HG03039 (cell line): Measurements from ENCODE around the gene ITGA1.
"Not testable (repeated sequence)": the region's sequence is repeated elsewhere in the genome, so short reads cannot be mapped to it uniquely, and the experiment has no call there.

Experiments used
- ATAC-seq: cut with Tn5 transposase; IDR thresholded peaks from one replicate; pipeline ENCODE4 v1.9.1; 2021; ENCODE audit warnings: mild to moderate bottlenecking, moderate library complexity; ENCODE audit not compliant: unreplicated experiment

The ITGA1 gene

DNA sequence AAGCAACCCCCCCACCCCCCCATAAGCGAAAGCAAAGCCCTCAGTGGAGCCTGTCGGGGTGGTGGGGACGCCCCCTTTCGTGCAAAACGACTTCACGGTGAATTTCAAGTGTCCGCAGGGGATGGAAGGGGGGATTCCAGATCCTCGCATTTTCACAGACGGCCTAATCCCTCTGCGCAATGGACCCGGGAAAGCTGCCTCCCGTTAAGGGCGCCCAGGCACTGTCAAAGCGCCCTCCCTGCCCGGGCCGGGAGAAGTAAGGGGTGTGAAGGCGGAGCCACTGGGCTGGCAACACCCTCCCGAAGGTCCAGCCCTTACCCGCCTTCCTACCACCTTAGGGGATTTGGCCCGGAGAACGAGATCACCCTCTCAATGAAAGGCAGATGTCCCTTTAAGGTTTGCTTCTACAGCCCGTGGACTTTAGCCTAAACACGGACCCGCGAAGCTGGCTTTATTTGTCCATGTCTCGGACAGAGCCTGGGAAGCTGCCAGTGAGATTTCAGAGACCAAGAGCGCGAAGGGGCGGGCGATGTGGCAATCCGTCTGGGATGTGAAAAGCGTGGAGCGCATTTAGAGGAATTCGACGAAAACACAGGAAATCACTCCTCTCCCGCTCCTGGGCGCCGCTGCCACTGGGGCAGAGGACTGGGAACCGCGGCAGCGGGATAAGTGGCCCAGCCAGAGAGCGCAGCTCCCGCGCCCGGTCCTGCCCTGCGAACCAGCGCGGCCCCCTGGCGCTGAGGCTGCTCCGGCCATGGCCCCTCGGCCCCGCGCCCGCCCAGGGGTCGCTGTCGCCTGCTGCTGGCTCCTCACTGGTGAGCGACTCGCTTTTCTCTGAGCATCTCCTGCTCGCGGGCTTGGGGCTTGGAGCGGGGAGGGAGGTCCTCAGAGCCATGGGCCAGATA lies at the start of gene ITGA1, which contains the start of gene PELO:
Gene ITGA1 (plus strand): TSS at position 317 of the 905 bp plus-strand sequence. CDS start 438 bp downstream, at position 755.
Gene PELO (plus strand): TSS at position 317 of the 905 bp plus-strand sequence. CDS start 12,479 bp downstream, outside the sequence.
- peak; percentile 76 for ATAC-seq

DNA sequence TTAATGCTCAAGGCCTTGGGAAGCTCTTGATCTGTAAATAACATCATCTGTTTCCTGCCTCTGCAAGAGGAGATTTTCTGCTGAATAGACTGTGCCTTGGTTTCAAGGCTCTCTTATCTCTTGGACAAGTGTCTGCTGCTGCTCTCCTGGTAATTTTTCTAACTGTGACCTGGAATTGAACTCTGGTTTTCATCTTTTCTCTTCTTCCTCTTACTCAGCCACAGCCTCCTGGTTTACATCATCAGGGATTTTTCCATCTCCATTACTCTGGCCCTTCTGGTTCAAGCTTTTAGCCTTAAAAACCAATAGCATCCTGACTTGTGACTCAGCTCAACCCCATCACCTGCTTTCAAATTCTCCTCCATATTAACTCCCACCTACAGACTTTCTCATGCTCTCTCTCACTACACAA lies 49.6 kb upstream of the ITGA1 start:
- ATAC-seq: peak; percentile 82

GRCh38 chr5:52740007-52740406 lies 47.7 kb upstream of the ITGA1 start:
- no peak for ATAC-seq

- ATAC-seq: no peak
Observed at GRCh38 chr5:52743012-52743411, 44.7 kb upstream of the ITGA1 start.

- ATAC-seq: no peak
Observed at GRCh38 chr5:52743529-52743928, 44.2 kb upstream of the ITGA1 start.

- ATAC-seq: no peak
Observed at GRCh38 chr5:52743970-52744369, 43.7 kb upstream of the ITGA1 start.

- not testable (repeated sequence) for ATAC-seq
Observed at GRCh38 chr5:52744867-52745458, 42.8 kb upstream of the ITGA1 start.

DNA sequence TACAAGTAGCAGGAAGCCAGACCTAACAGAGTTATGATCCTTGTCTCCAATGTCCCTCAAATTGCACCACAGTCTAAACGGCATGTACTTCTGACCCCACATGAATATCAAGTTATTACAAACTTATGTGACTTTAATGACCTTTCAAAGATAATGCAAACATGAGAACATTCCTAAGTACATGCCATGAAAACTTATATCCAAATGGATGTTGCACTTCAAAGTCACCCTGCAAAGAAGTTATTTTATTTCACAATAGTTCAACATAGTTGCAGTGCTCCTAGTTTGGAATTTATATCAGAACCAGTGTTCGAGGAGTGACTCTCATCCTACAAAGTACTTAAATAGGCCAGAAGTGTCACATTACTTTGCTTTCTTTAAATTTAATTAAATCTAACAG lies 41.2 kb upstream of the ITGA1 start:
- ATAC-seq: no peak

DNA sequence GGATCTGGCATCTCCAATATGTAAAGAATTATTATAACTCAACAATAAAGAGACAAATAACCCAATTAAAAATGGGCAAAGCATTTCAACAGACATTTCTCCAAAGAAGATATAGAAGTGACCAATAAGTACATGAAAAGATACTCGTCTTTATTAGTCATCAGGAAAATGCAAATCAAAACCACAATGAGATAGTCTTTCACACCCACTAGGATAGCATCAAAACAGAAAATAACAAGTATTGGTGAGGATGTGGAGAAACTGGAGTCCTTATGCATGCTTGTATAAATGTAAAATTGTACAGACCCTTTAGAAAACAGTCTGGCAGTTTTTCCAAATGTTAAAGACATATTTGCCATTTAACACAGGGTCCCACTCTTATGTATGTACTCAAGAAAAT lies 39.1 kb upstream of the ITGA1 start:
- no peak for ATAC-seq

- ATAC-seq: no peak
Observed at GRCh38 chr5:52749666-52750065, 38.0 kb upstream of the ITGA1 start.

GRCh38 chr5:52751137-52751536 lies 36.6 kb upstream of the ITGA1 start:
- no peak for ATAC-seq

DNA sequence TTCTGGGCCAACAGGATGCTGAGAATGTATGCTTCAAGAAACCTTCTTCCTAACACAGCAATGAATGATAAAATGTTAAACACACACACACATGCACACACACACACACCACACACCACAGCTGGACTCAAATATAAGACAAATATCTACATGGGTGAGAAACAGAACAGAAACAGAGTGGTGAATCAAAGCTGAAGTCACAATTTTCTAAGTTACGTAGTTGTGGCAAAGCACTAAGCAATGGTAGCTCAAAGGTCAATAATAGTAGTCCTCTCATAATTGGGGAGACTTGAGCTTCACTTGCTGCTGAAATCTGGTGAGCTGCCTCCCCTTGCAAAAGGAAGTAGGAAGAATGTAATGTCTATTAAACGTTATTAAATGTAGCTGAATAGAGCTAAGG lies 33.7 kb upstream of the ITGA1 start:
- no peak for ATAC-seq

- ATAC-seq: no peak
Observed at GRCh38 chr5:52757527-52757926, 30.2 kb upstream of the ITGA1 start.

DNA sequence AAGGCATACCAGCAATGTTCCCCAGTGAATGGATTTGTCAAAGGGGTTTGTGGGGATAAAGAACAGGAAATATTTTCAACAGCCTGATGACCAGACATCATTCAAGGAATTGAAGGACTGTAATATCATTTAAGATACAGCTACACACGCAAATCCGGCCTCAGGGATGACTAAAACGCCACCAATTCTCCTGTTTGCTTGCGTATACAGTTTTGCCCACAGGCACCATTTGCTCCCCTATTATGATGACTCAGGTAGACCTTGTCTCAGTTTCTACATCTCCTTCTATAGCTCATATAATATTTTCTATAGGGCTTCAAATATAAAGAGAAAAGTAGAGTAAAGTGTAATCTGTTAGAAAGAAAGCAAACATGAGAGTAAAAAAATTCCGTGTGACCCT lies 29.7 kb upstream of the ITGA1 start:
- no peak for ATAC-seq

DNA sequence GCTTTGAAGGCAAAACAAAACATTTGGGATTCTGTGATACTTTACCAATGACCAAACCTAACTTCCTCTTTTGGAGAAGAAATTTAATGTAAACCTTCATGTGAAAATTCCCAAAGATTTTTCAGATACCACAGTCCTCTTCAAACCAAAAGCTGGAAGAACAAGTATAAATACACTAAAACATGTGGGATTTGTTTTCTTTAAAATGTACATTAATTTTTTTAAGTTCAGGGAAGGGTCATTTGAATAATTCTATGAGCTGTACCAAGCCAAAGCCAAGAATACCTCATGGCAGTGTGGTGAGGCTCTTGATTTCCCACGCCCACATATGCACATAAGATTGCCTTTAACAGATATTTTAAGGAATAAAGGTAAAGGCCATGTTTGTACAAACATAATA lies 28.4 kb upstream of the ITGA1 start:
- no peak for ATAC-seq

- ATAC-seq: no peak
Observed at GRCh38 chr5:52760695-52761366, 26.9 kb upstream of the ITGA1 start.

DNA sequence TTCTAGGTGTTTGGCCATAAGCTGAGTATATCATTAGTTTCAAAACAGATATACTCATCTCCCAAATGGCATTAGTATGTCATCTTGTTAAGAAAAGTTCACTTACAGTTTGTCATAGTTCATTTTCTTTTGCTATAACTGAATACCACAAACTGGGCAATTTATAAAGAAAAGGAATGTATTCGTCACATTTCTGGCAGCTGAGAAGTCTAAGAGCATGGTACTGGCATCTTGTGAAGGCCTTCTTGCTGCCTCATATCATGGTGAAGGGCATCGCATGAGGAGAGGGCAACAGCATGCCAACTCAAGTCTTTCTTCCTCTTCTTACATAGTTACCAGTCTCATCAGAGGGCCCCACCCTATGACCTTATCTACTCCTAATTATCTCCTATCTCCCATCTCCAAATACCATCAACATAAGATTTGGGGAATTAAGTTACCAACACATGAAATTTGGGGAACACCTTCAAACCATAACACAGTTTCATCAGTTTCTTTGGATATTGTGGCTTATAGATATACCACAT lies 20.4 kb upstream of the ITGA1 start:
- ATAC-seq: no peak

GRCh38 chr5:52767766-52768480 lies 19.8 kb upstream of the ITGA1 start:
- ATAC-seq: peak; percentile 43

- no peak for ATAC-seq
Observed at GRCh38 chr5:52769061-52769460, 18.7 kb upstream of the ITGA1 start.

GRCh38 chr5:52770287-52770939 lies 17.3 kb upstream of the ITGA1 start:
- ATAC-seq: no peak
